Kidney (tissue), 14 donors: ENCODE data around the gene SPRYD3. TPM values are rescaled to one million over a fixed set of nuclear protein-coding genes. Genes with fewer than 3 reads are reported as not detected.

Source experiments
- DNase-seq, 5 donors: peaks; one replicate each; pipeline ENCODE4 v3.0.0-alpha.2; 2013 to 2020
- FAIRE-seq: peaks from 2 replicates; lab custom pipeline; 2012; peaks lifted over from hg19 to GRCh38; lab: Jason Lieb, UNC
- H3K27ac ChIP-seq, 2 donors: one replicate each; pipeline ENCODE4 v1.7.0; 2013; ENCODE audit warnings: low read depth in 2 of 2, low read length in 2 of 2, inconsistent platforms in 1 of 2
- H3K27me3 ChIP-seq: one replicate; pipeline ENCODE4 v1.7.1; 2013; ENCODE audit warnings: low read length, inconsistent platforms; ENCODE audit not compliant: control insufficient read depth, insufficient read depth
- H3K36me3 ChIP-seq, 3 donors: one replicate each; pipeline versions ENCODE4 v1.7.0 to v1.7.1; 2013; ENCODE audit warnings: low read length in 3 of 3, control low read depth in 1 of 3, inconsistent platforms in 1 of 3; ENCODE audit not compliant: insufficient read depth in 3 of 3, control insufficient read depth in 2 of 3
- H3K4me1 ChIP-seq, 3 donors: one replicate each; pipeline versions ENCODE4 v1.7.0 to v1.7.1; 2013; ENCODE audit warnings: low read length in 3 of 3, inconsistent platforms in 1 of 3, low read depth in 1 of 3; ENCODE audit not compliant: control insufficient read depth in 2 of 3, insufficient read depth in 2 of 3
- H3K4me3 ChIP-seq, 3 donors: one replicate each; pipeline versions ENCODE4 v1.7.0 to v1.8.1; 2013; ENCODE audit warnings: low read length in 3 of 3, control low read depth in 1 of 3, inconsistent platforms in 1 of 3
- H3K9ac ChIP-seq, 3 donors: one replicate each; pipeline versions ENCODE4 v1.7.0 to v1.7.1; 2013; ENCODE audit warnings: low read length in 3 of 3, control low read depth in 1 of 3, inconsistent platforms in 1 of 3
- H3K9me3 ChIP-seq, 3 donors: one replicate each; pipeline versions ENCODE4 v1.7.0 to v1.7.1; 2013; ENCODE audit warnings: low read length in 3 of 3, control low read depth in 1 of 3, inconsistent platforms in 1 of 3; ENCODE audit not compliant: control insufficient read depth in 2 of 3, insufficient read depth in 1 of 3
- CTCF ChIP-seq: IDR thresholded peaks from 3 replicates; pipeline ENCODE4 v1.5.1; 2012; ENCODE audit warnings: mild to moderate bottlenecking, moderate library complexity, borderline replicate concordance; ENCODE audit not compliant: insufficient read depth; ENCODE audit errors: extremely low read depth
- intact Hi-C: fragments of 100-400 bp; cut with DNase I; formaldehyde crosslinking; loops from one replicate; pipeline ENCODE4 v1.11.1; 2022
- polyA plus RNA-seq: library from polyadenylated mRNA; stranded (reverse); fragments of 350-450 nt; fragmentation: Illumina TruSeq; extraction: RNeasy Lipid Tissue Mini Kit (QIAGEN cat#74804); gene quantifications from one replicate; pipeline ENCODE4 v1.2.3, GENCODE V29; 2014; ENCODE audit warnings: low read depth, low replicate concordance; ENCODE audit not compliant: insufficient read depth
- total RNA-seq: library from RNA; stranded (reverse); fragmentation: NEBNext Ultra II Directional; extraction: Animal tissue kit (Norgen Biotek cat#: 25700); gene quantifications from one replicate; pipeline ENCODE4 v1.2.1, GENCODE V29; 2021
- donor health status: control.
- donor health status: control.
- donor health status: control.
- donor health status: control.
- donor health status: control.
- donor health status: DM: yes; HTN: yes; CAD: no.
- donor health status: Normal renal cell carcinoma (clear cell type).

Gene SPRYD3
- total and polyA plus RNA-seq, 2 donors from 2014 or later: 40.0 to 72.3 TPM

- H3K9ac ChIP-seq: no peak overlapping the region
- H3K4me3 ChIP-seq: no peak overlapping the region
- intact Hi-C loops: no loop called here
- no peaks in the 10 kb centered on the region for H3K9me3 ChIP-seq
- DNase-seq: peak in 1 of 5 donors; percentile 69
- H3K27me3 ChIP-seq: no peaks in the 10 kb centered on the region
- no peak overlapping the region for H3K27ac ChIP-seq
- TF ChIP-seq CTCF: no peak
- peaks cover 0 to 23% (median 0%) of the 10 kb centered on the region in 3 donors for H3K4me1 ChIP-seq
- peaks cover 0 to 25% (median 11%) of the 10 kb centered on the region in 3 donors for H3K36me3 ChIP-seq
- no peak for FAIRE-seq
Observed at GRCh38 chr12:53070877-53071492, 8.2 kb downstream of the SPRYD3 start.

GRCh38 chr12:53069621-53070410 is 9.4 kb downstream of the SPRYD3 start:
- peak in 1 of 5 donors; percentile 72 for DNase-seq
- no peak overlapping the region for H3K27ac ChIP-seq
- H3K27me3 ChIP-seq: no peaks in the 10 kb centered on the region
- no peak for TF ChIP-seq CTCF
- no peak for FAIRE-seq
- intact Hi-C loops: loop anchor here (10.0 kb wide), 1 partner anchor 125 kb away; no protein-coding TSS in a partner anchor
- H3K9ac ChIP-seq: no peak overlapping the region
- peaks cover 0 to 14% (median 7%) of the 10 kb centered on the region in 3 donors for H3K36me3 ChIP-seq
- no peak overlapping the region for H3K4me3 ChIP-seq
- H3K9me3 ChIP-seq: no peaks in the 10 kb centered on the region
- H3K4me1 ChIP-seq: peaks cover 0 to 23% (median 0%) of the 10 kb centered on the region in 3 donors

GRCh38 chr12:53068811-53069585 is 10.2 kb downstream of the SPRYD3 start:
- no peak overlapping the region for H3K4me3 ChIP-seq
- peaks cover 0 to 24% (median 0%) of the 10 kb centered on the region in 3 donors for H3K4me1 ChIP-seq
- no peak overlapping the region for H3K27ac ChIP-seq
- H3K9ac ChIP-seq: no peak overlapping the region
- H3K9me3 ChIP-seq: no peaks in the 10 kb centered on the region
- FAIRE-seq: no peak
- intact Hi-C loops: loop anchor here (10.0 kb wide), 1 partner anchor 126 kb away; no protein-coding TSS in a partner anchor
- H3K36me3 ChIP-seq: peaks cover 0 to 11% (median 4%) of the 10 kb centered on the region in 3 donors
- peak in 1 of 5 donors; percentile 65 for DNase-seq
- TF ChIP-seq CTCF: no peak
- no peaks in the 10 kb centered on the region for H3K27me3 ChIP-seq
